Measurements from ENCODE around the gene TDG. TPM values are rescaled to one million over a fixed set of nuclear protein-coding genes. Genes with fewer than 3 reads are reported as not detected.

The TDG gene
- total RNA-seq (2014; rRNA removed; shearing (Covaris generic); ENCODE audit: low replicate concordance), result 16.9 and 17.2 TPM in 2 replicates

- in situ Hi-C loops (cut with HindIII; ENCODE audit: low pct_unique_long_range_greater_than_20kb, low sequenced_read_pairs), result no loop called here
- DNase-seq (ENCODE audit: low read depth), result peak; percentile 96
Measured at GRCh38 chr12:103965590-103966504, at the start of gene TDG. TDG (plus strand) TSS chr12:103965872; CDS start chr12:103966038, 166 bp downstream.

GRCh38 chr12:103917873-103918272, 47.8 kb upstream of the TDG start:
- in situ Hi-C loops (cut with HindIII; ENCODE audit: low pct_unique_long_range_greater_than_20kb, low sequenced_read_pairs), result no loop called here
- DNase-seq (ENCODE audit: low read depth), result no peak

- in situ Hi-C loops (cut with HindIII; ENCODE audit: low pct_unique_long_range_greater_than_20kb, low sequenced_read_pairs), result no loop called here
- DNase-seq (ENCODE audit: low read depth), result peak; percentile 46
Measured at GRCh38 chr12:103924761-103925641, 40.7 kb upstream of the TDG start.

GRCh38 chr12:103928682-103929045, 37.0 kb upstream of the TDG start:
- DNase-seq (ENCODE audit: low read depth), result no peak
- in situ Hi-C loops (cut with HindIII; ENCODE audit: low pct_unique_long_range_greater_than_20kb, low sequenced_read_pairs), result no loop called here

- DNase-seq (ENCODE audit: low read depth), result peak; percentile 82
- in situ Hi-C loops (cut with HindIII; ENCODE audit: low pct_unique_long_range_greater_than_20kb, low sequenced_read_pairs), result no loop called here
Measured at GRCh38 chr12:103929046-103929783, 36.5 kb upstream of the TDG start.

GRCh38 chr12:103929784-103930033, 36.0 kb upstream of the TDG start:
- no peak for DNase-seq (ENCODE audit: low read depth)
- in situ Hi-C loops (cut with HindIII; ENCODE audit: low pct_unique_long_range_greater_than_20kb, low sequenced_read_pairs), result no loop called here

GRCh38 chr12:103930034-103930786, 35.5 kb upstream of the TDG start, which contains the start of gene HSP90B1:
HSP90B1 (plus strand) TSS chr12:103930410; CDS start chr12:103930516, 106 bp downstream.
- DNase-seq (ENCODE audit: low read depth), result peak; percentile 100
- in situ Hi-C loops (cut with HindIII; ENCODE audit: low pct_unique_long_range_greater_than_20kb, low sequenced_read_pairs), result no loop called here

- DNase-seq (ENCODE audit: low read depth), result peak; percentile 12
- in situ Hi-C loops (cut with HindIII; ENCODE audit: low pct_unique_long_range_greater_than_20kb, low sequenced_read_pairs), result no loop called here
Measured at GRCh38 chr12:103930787-103931735, 34.6 kb upstream of the TDG start.

- DNase-seq (ENCODE audit: low read depth), result no peak
- in situ Hi-C loops (cut with HindIII; ENCODE audit: low pct_unique_long_range_greater_than_20kb, low sequenced_read_pairs), result no loop called here
Measured at GRCh38 chr12:103933237-103933636, 32.4 kb upstream of the TDG start.

- no peak for DNase-seq (ENCODE audit: low read depth)
Measured at GRCh38 chr12:103936679-103937078, 29.0 kb upstream of the TDG start.

GRCh38 chr12:103944964-103945363, 20.7 kb upstream of the TDG start:
- in situ Hi-C loops (cut with HindIII; ENCODE audit: low pct_unique_long_range_greater_than_20kb, low sequenced_read_pairs), result no loop called here

More at GRCh38 chr12:103936679-103937078, 29.0 kb upstream of the TDG start:
- in situ Hi-C loops (cut with HindIII; ENCODE audit: low pct_unique_long_range_greater_than_20kb, low sequenced_read_pairs), result no loop called here

GRCh38 chr12:103947871-103948555, 17.7 kb upstream of the TDG start:
- no peak for DNase-seq (ENCODE audit: low read depth)
- in situ Hi-C loops (cut with HindIII; ENCODE audit: low pct_unique_long_range_greater_than_20kb, low sequenced_read_pairs), result no loop called here

More at GRCh38 chr12:103944964-103945363, 20.7 kb upstream of the TDG start:
- DNase-seq (ENCODE audit: low read depth), result no peak

GRCh38 chr12:103948746-103949406, 16.8 kb upstream of the TDG start:
- in situ Hi-C loops (cut with HindIII; ENCODE audit: low pct_unique_long_range_greater_than_20kb, low sequenced_read_pairs), result no loop called here
- DNase-seq (ENCODE audit: low read depth), result no peak

- in situ Hi-C loops (cut with HindIII; ENCODE audit: low pct_unique_long_range_greater_than_20kb, low sequenced_read_pairs), result no loop called here
- no peak for DNase-seq (ENCODE audit: low read depth)
Measured at GRCh38 chr12:103952497-103952896, 13.2 kb upstream of the TDG start.

GRCh38 chr12:103955811-103956508, 9.7 kb upstream of the TDG start:
- in situ Hi-C loops (cut with HindIII; ENCODE audit: low pct_unique_long_range_greater_than_20kb, low sequenced_read_pairs), result no loop called here
- DNase-seq (ENCODE audit: low read depth), result no peak
